Stimulated activated CD4-positive, alpha-beta T cell treated with anti-CD3 and anti-CD28 coated beads, TNF-alpha, amount 100 ng/mL, for 1 hour (primary cell): ENCODE data around the gene AVPI1.

Experiments
- DNase-seq, 3 donors: peaks; one replicate each; pipeline ENCODE4 v3.0.0-alpha.2; 2020; ENCODE audit warnings: low read depth in 3 of 3, low spot score in 1 of 3

AVPI1 gene

DNA sequence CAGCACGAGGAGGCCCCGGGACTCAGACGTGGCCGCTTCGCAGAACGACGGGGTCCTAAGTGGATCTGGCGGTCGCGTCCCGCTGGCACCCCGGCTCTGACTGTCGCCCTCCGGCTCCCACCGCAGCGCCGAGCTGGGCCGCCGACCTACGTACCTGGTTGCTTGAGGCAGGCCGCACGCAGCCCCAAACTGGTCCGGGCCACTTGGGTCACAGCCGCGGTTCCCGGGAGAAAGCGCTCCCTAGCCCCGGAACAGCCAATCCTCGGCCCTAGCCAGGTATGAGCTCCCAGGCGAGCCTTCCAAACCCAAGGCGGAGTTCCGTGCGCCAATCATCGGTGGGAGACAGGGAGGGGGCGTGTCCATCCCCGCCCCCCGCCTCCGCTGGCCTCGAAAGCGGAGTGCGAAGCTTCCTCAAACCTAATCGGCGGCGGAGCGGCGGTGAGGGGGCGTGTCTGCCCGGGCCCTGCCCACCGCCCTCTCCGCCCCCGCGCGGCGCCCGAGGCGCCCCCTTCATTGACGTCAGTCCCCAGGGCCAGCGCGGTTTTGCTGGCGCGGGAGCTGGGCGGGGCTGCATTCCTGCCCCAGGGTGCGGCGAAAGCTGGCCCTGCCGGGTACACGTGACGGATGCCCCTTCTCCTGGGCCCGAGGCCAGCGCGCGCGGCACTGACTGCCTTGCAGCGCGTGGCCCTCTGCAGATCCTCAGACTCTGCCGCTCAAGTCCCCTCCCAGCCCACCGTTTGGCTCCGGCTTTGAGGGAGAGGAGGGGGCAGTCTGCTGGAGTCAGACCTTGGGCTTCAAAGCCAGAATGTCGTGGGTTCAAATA, at the start of gene AVPI1:
Gene AVPI1, minus strand, starts transcription at position 280 of the 823 bp plus-strand sequence. CDS start 7,336 bp downstream, outside the sequence.
- peak; percentile 86 to 92 (median 92) for DNase-seq

- DNase-seq: no peak
These were observed 49.4 kb upstream of the AVPI1 start for GRCh38 chr10:97736403-97736901.

DNA sequence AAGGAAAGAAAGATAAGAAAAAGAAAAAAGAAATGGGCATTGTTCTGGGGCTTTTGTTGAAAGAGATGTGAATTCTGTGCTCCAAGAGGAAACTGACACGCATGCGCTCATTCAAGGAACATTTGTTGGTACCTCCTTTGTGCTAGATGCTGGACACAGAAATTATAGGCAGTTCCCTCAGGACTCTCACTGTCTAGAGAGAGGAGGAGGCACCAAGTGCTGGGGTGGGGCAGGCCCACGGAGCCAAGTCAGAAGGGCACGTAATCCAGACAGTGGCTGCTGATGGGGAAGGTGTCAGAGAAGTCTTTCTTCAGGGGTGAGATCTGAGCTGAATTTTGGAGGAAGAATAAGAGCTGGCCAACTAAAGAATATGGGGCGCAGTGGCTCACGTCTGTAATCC, 47.0 kb upstream of the AVPI1 start:
- DNase-seq: no peak

GRCh38 chr10:97733256-97733655, 46.2 kb upstream of the AVPI1 start:
- no peak for DNase-seq

DNA sequence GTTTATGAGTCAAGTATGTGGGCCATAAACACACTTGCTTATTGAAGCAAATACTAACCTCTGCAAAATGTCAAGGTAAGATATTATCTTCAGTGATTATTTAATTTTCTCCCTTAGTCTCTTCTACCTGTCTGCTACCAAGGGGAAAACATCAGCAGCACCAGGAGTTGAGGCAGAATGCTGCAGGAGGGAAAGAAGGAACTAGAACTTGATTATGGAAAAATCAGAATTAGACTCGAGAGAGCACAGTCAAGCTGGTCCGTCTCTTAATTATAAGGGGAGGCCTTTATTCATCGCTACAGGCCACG, 45.0 kb upstream of the AVPI1 start:
- no peak for DNase-seq

DNA sequence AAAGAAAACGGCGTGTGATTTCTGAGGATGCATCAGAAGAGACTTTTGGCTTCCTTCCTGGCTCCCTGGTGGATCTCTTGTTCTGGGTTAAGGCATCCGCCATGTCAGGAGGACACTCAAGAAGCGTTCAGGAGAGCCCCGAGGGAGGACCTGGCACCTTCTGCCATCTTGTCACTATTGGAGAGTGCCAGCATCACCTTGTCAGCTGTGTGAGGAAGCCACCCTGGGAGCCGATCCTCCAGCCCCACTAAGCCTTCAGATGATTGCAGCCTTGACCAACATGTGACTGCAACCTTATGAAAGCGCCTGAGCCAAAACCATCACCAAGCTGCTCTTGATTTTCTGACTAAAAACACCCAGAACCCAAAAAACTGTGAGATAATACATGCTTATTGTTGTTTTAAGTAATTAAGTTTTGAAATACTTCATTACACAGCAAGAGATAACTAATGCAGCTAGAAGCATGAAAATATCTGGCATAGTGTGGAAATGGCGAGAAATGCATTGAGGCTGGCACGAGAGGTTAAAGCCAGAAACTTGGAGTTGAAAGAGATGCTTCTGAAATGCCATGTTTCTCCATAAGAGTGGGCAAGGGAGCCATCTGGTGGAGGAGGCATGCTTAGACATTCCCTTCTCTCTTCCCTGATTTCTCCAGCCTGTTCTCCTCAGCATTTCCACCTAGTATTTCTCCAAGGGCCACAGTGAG, 44.5 kb upstream of the AVPI1 start:
- DNase-seq: peak in 1 of 3 donors; percentile 29

DNA sequence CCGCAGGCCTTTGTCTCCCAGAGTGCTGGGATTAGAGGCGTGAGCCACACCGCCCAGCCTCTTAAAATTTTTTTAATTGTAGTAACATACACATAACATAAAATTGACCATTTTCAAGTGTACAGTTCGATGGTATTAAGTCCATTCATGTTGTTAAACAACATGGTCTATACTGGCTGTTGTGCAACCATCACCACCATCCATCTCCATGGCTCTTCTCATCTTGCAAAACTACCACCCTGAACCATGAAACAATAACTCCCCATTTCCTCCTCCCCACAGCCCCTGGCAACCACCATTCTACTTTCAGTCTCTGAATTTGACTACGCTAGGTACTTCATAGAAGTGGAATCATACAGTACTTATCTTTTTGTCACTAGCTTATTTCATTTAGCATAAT, 42.0 kb upstream of the AVPI1 start:
- DNase-seq: no peak

GRCh38 chr10:97726636-97727178, 39.7 kb upstream of the AVPI1 start:
- DNase-seq: no peak

- no peak for DNase-seq
These were observed 37.4 kb upstream of the AVPI1 start for GRCh38 chr10:97724341-97724941.

- DNase-seq: no peak
These were observed 36.0 kb upstream of the AVPI1 start for GRCh38 chr10:97723001-97723400.

- no peak for DNase-seq
These were observed 35.1 kb upstream of the AVPI1 start for GRCh38 chr10:97721871-97722780.

- no peak for DNase-seq
These were observed 32.6 kb upstream of the AVPI1 start for GRCh38 chr10:97719602-97720001.

DNA sequence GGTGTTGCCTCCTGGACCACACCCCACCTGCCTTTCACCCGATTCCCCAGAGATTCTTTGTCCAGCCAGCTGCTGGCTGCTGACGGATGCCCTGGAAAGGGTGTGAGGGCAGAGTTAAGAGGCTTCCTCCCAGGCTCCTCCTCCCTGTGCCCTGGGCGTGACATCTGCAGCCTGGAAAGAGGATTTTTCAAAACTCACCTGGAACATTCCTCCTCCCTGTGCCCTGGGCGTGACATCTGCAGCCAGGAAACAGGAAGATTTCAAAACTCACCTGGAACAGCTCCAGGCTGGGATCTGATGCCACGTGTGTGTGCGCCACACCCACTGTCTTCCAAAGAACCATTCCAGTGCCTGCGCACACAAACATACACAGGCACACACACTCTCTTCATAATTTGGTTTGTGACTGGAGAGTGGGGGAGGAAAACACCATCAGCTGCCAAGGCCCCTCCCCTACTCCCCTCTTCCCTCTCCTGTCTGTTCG, 31.7 kb upstream of the AVPI1 start:
- no peak for DNase-seq

DNA sequence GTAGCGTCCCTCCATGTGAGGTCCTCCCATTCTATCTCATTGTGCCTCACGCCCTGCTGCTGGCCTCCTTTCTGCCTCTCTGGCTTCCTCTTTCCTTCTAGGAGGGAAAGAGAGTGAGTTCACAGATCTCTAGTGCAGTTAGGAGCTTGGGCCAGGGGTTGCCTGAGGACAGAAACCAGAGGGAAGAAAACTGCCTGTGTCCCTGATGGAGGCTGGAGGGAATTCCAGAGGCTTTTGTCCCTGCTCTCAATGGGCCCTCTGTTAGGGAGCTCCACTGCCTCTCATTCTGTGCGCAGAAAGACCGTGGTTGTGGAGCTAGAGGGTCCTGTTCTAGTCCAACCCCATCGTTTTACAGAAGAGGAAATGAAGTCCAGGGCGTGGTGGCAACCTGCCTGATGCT, 31.1 kb upstream of the AVPI1 start:
- no peak for DNase-seq

GRCh38 chr10:97717627-97718026, 30.6 kb upstream of the AVPI1 start:
- DNase-seq: no peak

DNA sequence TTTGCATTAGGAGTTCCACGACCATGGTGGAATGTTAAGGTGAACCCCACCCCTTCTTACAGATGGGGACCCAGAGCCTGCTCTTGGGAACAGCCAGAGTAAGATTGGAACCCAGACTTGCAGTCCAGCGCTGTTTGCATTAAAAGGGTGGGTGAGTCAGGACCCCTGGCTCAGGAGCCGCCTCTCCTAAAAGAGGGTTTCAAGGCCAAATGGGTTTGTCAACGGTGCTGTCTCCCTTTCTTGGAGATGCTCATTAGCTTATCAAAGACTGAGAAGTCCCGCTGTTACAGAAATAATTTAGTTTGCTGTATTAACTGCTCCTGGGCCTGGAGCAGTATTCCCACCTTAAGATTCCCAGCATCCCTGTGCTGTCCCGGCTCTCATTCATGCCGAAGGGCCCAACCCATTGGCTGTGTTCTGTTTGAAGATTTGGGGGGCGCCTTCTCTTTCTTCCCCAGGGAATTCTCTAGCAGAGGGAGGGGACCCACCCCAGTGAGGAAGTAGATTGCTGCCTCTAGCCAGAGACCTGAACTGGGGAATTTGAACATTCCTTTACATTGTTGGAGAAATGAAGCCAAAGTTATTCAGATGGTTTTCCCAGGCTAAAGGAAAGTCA, 28.3 kb upstream of the AVPI1 start:
- DNase-seq: no peak

GRCh38 chr10:97714401-97715258, 27.6 kb upstream of the AVPI1 start:
- DNase-seq: no peak

DNA sequence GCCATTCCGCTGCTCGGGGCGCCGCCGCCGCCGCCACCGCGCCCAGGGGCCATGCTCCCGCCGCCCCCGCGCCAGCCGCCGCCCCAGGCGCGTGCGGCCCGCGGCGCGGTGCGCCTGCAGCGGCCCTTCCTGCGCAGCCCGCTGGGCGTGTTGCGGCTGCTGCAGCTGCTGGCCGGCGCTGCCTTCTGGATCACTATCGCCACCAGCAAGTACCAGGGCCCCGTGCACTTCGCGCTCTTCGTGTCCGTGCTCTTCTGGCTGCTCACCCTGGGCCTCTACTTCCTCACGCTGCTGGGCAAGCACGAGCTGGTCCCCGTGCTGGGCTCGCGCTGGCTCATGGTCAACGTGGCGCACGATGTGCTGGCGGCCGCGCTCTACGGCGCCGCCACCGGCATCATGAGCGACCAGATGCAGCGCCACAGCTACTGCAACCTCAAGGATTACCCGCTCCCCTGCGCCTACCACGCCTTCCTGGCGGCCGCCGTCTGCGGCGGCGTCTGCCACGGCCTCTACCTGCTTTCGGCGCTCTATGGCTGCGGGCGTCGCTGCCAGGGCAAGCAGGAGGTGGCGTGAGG, 26.9 kb upstream of the AVPI1 start:
- peak in 2 of 3 donors; percentile 14 to 41 for DNase-seq

- DNase-seq: no peak
These were observed 26.3 kb upstream of the AVPI1 start, which contains the start of gene MARVELD1 for GRCh38 chr10:97713339-97713825. Gene MARVELD1 (plus strand): TSS chr10:97713730. CDS start chr10:97713877, 147 bp downstream.
